Activated CD8-positive, alpha-beta memory T cell treated with anti-CD3 and anti-CD28 coated beads for 1 hour (primary cell): Measurements from ENCODE around the gene CCNE1.

Source experiments
- DNase-seq, 2 donors: peaks; one replicate each; pipeline ENCODE4 v3.0.0-alpha.2; 2020; ENCODE audit warnings: low read depth in 1 of 2; ENCODE audit errors: extremely low read depth in 1 of 2

Gene CCNE1

DNA sequence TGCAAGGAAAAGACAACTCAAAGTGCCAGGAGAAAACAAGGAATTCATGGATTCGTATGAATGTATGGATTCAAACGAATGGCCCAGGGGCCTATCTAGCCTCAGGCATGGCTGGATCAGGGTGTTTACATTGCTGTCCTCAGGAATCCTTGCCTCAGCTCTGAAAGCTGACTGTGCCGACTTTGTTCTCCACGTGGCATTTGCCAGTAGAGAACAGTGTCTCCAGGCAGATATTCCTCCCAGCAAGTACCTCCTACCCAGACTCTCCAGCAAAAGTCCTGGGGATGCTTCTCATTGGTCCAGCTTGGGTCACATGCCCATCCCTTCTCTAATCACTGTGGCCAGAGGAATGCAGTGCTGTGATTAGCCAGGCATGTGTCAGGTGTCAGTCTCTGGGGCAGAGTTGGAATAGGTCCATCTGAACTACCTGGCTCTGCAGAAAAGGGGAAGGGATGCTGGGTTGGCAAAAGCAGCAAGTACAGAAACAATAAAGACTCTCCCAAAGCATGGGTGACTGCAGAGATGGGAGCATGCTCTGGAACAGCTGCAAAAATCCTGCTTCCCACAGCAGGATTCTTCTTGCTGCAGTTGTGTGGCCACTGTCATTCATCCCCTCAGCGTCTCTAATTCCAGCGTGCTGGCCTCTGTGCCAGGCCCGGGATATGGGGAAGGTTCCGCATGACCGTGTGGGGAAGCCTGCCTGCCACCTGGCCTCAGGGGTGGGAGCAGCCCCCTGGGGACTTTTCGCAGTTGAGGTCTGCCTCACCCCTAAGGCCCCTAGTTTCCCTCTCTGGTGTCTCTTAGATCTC, 30.0 kb downstream of the CCNE1 start:
- no peak for DNase-seq

DNA sequence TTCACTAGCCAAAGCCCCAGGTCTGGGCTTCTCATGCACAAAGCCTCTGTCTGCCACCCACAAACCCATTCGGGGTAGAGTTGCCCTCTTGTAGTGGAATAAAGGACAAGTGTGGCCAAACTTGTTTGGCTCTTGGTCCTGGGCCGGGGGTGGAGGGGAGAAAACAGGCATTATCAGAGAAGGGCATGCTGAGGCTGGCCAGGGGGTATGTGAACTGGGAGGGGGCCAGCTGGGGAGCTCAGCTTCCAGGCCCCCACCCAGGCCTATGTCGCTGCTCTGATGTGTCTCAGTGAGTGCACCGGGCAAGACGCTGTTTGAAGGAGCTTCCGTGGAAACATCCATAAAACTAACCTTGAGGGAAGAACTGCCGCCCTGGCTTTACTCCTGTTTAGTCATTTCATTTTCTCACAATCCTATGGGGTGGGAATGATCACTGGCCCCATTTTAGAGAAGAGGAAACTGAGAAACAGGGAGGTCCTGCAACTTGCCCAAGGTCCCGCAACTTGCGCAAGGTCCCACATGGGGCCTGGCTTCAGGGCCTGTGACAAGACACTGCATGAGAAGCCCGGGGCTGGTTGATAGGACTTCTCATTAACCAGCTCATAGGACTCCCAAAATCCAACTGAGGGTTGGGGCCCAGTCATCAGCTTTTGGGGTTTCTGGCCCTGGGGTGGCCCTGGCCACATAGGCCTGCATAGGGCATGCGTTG, 30.8 kb downstream of the CCNE1 start:
- no peak for DNase-seq

DNA sequence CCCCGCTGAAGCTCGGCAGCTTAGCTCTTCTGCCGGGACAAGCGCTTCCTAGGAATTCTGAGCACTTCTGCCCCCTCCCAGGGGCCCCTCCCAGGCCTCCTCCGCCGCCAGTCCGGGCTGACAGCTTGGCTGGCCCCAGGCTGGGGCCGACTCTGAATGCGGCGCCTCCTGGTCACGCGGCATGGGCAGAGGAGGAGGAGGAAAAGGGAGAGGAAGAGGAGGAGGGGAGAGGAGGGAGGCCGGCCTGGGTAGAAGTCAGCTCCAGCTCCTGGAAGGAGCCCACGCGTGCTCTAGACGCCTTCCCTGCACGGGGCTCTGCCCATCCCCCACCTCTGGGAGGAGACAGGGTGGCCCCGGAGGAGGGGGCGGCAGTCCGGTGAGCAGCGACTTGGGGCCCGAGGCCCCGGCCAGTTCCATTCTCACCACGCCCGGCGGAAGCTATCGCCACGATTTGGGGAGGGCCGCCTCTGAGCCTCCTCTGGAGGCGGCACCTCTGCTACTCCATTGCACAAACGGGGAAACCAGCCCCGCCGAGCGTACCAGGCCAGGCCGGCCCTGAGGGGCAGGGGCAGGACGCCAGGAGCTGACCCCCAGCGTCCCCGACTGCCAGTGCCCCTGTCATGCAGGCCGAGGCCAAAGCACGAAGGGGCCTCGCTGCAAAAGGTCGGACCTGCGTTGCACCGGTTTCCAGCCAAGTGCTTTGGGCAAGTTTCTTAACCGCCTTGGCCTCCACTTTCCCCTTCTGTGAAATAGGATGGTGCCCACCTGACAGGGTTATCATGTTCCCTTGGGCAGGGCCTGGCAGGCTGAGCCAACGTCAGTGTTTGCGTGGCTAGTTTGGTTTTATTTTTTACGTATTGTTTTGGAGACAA, 31.6 kb downstream of the CCNE1 start:
- no peak for DNase-seq

DNA sequence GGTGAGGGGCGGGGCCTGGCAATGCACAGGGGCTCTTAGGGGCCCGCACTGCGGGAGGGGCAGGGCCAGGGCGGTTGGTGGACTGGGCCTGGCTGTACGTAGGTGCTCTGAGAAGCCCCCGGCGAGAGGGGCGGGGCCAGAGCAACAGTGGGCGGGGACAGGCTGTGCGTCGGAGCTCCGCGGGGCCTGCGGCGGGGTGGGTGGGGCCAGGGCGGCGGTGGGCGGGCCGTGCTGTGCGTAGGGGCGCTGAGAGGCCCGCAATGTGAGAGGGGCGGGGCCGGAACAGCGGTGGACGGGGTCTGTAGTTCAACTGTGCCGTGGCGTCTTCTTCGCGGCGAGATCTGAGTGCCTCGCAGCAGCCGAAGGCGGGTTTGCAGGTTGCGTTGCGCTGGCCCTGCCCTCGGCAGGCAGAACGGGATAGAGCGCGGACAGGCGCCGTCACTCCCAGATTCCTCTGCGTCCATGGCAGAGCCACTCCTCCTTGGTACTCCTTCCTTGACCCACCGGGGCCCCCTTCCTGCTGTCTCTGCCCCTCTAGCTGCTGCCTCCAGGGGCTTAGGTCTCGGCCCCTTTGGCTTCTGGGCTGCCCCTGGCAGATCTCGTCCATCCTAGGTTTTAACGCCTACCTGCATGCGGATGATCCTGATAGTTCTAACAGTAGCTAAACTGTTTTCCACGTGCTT, 33.2 kb downstream of the CCNE1 start:
- peak; percentile 93 to 95 for DNase-seq

DNA sequence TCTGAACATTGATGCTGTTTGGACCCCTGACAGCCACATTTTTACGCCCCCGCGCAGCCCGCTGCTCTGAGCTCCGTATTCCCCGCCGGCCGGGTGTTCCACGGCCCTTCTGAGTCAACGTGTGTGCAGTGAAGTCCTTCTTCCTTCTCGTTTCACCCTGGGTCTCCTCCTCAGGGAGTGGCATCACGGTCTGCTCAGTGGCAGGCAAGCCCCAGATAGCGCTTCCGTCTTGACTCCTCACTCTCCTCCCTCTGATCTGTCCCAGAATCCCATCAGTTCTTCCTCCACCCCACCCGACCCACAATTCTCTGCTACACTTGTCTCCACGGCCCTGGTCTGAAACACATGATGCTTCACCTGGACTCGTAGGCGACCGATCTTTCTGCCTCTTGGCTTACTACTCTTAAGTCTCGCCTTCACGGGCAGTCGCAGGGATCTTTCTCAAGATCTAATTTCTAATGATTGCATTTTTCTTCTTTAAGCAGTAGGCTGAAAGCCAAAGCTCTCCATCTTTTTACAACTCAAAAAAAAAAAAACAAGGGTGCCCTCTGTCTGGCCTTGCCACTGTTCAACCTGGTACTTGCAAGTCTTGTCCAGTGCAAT, 33.9 kb downstream of the CCNE1 start:
- DNase-seq, result no peak

DNA sequence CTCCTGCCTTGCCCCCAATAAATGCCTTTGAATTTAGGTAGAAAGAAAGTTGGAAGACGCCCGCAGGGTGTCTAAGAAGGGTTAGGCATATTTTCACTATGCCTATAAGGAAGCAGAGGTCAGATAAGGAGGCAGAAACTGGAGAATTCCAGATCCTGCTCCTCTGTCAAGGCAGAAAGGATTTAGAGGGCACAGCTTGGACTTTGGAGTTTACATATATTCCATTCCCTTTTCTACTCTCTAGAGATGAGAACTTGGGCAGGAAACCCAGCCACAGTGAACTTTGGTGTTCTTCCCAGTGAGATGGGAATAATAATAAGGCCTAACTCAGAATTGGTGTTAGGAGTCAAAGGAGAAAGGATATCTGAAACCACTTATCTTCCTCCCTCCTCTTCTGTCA, 37.4 kb downstream of the CCNE1 start:
- no peak for DNase-seq

DNA sequence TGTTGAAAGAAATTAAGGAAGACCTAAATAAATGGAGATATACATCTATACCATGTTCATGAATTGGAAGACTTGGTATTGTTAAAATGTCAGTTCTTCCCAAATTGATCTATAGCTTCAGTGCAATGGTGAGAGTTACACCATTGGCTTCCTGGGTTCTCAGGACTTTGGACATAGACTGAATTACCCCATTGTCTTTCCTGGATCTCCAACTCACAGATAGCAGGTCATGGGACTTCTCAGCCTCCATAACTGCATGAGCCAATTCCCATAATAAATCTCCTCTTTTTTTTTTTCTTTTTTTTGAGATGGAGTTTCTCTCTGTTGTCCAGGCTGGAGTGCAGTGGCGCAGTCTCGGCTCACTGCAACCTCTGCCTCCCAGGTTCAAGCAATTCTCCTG, 38.7 kb downstream of the CCNE1 start:
- DNase-seq, result no peak

DNA sequence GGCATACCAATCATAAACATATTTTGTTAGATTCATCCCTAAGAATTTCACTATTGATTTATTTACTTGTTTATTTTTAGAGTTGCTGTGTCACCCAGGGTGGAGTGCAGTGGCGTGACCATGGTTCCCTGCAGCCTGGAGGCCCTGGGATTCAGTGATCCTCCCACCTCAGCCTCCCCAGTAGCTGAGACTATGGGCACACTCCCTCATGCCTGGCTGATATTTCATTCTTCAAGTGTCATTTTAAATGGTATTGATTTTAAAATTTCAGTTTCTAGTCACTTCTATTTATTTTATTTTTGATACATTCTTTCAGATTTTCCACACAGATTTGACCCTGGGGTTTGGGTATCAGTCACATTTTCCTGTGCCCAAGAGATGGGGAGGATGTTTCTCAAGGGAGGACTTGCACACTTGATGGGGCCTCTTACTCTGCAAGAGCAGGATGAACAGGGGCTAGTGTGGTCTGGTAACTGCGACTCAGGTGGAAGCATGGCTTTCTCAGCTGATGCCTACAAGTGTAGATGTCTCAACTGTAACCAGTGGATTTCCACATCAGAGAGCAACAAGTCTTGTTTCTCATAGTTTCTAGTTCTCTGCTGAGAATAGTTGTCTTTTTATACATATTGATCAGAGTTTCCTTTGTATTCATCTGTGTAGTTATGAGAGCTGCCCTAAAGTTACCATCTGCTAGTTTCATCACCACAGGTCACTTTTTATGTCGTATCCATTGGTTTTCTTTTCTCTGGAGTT, 40.2 kb downstream of the CCNE1 start:
- DNase-seq, result no peak

DNA sequence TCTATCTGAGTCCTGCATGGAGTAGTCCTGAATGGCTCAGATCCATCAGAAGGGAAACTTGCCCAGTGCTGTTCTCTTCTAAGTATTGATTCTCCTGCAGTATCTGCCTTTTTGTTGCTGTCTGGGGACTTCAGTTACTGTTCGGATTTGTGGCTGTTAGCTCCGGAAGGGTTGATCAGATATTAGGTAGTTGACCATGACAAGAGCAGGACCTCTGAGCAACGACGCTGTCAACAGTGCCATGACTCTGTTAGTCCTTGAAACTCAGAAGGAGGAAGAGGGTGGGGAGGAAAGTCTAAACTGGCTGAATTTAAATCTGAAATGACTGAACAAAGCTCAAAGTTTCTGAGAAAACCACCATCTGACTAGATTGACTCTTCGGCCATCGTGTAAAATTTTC, 42.2 kb downstream of the CCNE1 start:
- DNase-seq, result no peak

DNA sequence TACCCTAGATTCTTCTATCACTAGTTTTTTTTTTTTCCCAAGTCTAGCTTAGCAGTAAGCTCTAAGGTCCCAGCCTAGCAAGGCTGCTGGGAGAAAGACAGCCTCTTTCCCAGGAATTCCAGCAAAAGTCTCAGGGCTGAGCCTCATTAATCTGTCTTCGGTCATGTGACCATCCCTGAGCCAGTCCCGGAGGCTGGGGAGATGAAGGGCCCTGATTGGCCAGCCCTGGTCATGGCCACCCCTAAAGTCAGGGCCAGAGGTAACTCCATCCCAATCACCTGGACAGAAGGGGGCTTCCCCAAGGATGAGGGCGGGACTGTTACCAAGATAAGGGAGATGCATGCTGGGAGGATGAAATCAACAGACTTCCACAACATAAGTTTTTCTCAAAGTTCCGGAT, 43.3 kb downstream of the CCNE1 start:
- DNase-seq, result no peak

DNA sequence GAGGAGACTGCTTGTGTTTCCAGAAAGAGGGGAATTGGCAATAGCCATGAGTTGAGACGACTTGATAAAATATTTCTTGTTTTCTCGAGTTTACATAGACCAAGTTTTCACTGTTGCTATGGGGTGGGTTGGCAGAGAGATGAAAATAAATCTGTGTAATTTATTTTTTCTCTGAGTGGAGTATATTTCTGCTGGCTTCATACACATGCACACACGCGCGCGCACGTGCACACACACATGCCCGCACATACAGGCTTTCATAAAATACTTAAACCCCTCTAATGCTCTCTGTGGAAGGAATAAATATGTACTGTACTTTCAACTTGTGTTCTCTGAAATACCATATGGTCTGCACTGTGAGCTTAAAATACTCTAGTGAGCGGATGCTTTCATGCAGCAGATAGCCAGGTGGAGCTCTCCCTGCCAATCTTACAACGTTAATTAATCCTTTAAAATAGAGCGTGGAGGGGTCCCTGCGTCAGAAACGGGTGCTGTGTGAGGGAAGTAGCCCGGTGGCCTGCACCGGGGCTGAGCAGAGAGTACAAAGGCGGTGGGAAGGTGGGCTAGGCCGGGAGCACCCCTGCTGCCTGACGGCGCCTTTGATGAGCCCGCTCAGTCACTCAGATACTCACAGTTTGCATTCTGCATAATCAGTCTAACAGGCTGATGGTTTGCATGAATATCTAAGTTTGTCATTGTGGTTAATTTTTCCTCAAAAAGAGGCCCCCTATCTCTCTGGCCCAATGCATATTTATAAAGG, 44.1 kb downstream of the CCNE1 start:
- no peak for DNase-seq

DNA sequence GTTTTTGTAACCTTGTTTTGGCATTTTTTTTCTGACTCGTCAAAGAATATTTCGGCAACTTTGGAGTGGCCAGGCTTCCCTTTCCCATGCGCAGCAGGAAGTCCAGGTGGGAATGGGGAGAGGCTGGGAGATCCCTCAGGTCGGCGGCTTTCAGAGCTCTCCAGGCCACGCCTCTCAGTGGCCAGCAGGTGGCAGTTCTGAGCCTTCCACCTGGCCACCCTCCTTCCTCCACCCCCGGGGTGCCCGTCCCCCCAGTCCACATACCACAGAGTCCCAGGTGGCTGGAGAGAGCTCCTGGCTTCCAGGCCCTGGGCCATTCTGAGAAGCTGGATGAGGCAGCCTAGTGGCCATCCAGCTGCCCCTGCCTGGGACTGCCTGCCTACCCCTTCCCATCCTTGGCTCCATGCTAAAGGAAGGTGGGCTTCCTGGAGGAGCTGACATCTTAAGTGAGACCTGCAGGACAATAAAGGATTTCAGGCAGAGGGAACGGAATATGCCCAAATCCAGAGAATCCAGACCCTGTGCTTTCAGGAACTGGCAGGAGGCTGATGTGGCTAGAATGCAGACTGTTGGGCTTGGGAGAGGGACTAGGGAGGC, 46.3 kb downstream of the CCNE1 start:
- no peak for DNase-seq

DNA sequence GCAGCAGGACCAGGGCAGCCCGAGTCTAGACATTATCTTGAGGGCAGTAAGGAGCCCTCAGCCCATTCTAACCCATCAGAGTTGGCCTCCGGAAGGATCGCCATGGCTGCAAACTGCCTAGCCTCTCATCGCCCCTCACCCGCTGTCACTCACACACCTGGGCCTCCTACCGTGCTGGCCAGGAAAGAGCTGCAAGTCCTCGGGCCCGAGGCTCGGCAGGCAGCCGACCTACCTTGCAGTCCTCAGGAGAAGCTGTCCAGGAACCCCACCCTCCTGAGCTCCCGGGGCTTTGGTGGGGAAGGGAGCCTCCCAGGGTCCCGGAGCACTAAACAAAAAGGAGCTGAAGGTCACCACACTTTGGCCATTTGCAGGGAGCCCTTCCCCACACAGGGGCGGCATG, 46.8 kb downstream of the CCNE1 start:
- no peak for DNase-seq

DNA sequence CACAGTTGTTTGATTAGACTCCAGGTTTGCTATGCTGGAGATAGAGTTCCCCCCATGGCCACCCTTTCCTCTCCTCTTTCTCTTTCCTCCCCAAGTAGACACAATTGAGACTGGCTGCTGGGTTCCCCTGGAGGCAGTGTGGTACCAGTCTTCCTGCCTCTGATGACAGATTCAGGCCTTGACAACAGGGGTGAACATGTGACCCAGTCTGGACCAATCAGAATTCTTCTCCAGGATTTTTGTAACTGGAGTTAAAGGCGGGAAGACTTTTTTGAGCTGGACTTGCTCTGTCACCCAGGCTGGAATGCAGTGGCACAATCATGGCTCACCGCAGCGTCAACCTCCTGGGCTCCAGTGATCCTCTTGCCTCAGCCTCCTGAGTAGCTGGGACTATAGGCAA, 48.7 kb downstream of the CCNE1 start:
- no peak for DNase-seq

DNA sequence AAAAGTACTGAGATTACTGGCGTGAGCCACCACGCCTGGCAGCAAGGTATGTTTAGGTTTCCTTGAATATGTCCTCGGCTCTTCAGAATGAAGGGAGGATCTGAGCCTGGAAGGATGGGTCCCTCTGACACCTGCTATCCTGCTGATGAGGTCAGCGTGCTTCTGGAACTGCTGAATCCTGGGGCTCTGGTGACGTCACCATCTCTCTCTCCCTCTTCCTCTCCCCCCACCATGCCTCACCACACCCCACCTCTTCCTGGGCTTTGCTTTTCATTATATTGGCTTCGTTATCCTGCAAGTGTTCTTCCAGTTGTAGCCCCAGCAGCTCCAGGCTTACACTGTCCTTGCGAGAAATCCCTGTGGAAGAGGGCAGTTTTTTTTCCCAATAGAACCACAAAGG, 49.8 kb downstream of the CCNE1 start:
- no peak for DNase-seq

DNA sequence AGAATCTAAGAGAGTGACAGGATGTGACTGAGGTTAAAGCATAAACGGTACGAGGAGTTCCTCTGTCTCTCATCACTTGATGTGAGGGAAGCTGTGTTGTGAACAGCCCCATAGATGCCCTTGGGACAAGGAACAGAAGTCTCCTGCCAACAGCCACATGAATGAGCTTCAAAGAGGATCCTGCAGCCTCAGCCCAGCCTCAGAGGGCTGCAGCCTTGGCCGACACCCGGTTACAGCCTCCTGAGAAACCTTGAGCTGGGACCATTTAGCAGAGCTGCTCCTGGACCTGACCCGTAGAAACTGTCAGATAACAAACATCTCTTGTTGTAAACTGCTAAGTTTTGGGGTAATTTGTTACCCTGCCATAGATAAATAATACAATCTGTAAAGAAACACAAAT, 54.2 kb downstream of the CCNE1 start:
- no peak for DNase-seq

DNA sequence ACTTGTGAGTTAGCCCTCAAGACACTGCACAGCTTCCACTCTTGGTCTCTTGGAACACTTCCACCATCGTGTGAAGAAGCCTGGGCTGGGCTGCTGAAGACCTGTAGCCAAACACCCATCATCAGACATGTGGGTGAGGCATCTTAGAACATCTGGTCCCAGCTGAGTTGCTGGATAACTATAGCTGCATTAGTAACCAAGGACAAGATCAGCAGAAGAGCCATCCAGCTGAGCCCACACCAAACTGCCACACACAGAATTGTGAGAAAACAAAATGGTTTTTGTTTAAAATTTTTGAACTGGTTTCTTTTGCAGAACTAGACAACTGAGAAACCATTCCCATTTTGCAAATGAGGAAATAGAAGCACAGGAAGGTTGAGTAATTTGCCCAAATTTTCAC, 56.2 kb downstream of the CCNE1 start:
- DNase-seq, result no peak

DNA sequence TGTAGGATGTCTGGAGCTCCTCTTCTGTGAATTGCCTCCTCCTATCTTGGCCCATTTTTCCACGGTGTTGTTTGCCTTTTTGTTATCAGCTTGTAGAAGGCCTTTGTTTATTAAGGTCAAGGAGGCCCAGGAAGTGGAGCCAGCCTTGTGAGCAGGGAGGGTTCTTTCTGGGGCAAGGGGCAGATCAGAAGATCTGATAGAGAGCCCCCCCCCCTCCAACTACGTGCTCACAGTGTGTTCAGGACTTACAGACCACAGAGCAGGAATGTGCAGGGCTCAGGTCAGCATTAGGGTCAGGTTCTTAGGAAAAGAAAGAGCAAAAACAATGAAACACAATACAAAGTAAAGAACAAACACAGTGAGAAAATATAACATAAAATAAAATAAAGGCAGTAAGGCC, 59.4 kb downstream of the CCNE1 start:
- no peak for DNase-seq

DNA sequence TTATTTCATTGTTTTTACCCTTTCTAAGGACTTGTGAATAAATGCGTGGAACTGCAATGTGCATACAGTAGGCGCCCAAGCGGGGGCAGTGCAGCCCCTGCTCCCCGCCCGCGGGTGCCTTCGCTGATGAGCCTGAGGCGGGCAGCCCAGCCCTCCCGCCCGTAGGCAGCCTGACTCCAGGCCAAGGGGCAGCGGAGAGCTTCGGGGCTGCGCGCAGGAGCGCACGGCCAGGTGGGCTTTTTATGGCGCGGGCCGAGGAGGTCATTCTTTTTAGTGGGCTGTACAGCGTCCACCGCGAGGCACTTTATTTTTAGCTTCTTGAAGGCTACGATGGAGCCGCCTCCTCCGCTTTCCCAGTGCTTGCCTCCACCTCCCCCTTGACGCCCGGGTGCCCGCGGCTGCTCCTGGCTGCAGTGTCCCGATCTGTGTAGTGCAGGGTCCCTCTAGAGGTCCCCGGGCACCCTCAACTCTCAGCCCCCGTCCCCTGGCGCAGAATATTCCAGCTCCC, 60.5 kb downstream of the CCNE1 start:
- DNase-seq, result no peak
